GM12878 (cell line): ENCODE results near the gene TIMM50. TPM values are rescaled to one million over a fixed set of nuclear protein-coding genes. Genes with fewer than 3 reads are reported as not detected.

Experiments
- ATAC-seq: fragments of 200-7000 bp; cut with Tn5 transposase; 3 replicates; pipeline ENCODE4 v1.9.1; 2020; ENCODE audit warnings: mild to moderate bottlenecking, moderate library complexity
- BruUV-seq: library from RNA; stranded (reverse); fragments of 400-500 nt; replicated peaks from 2 replicates; lab custom pipeline; 2021; lab: Mats Ljungman, UMichigan
- CTCF ChIA-PET: fragments of 300-600 bp; sonication (Branson Sonifier 250); formaldehyde crosslinking; extraction: SDS; loops from one replicate; lab custom pipeline; 2021; ENCODE audit warnings: inconsistent platforms; lab: Yijun Ruan, JAX
- POLR2A ChIA-PET: fragments of 350-600 bp; formaldehyde crosslinking; extraction: SDS; loops from one replicate; lab custom pipeline; 2021; ENCODE audit warnings: inconsistent platforms; lab: Charles Lee
- RAD21 ChIA-PET: fragments of 300-600 bp; sonication (Branson Sonifier 250); formaldehyde crosslinking; loops from one replicate; lab custom pipeline; 2023; ENCODE audit warnings: antibody characterized with exemption; ENCODE audit not compliant: unreplicated experiment; lab: Charles Lee
- SMC1A ChIA-PET: fragments of 300-600 bp; sonication (Branson Sonifier 250); formaldehyde crosslinking; loops from one replicate; lab custom pipeline; 2023; ENCODE audit not compliant: unreplicated experiment, uncharacterized antibody; lab: Charles Lee
- DNase-seq: peaks from one replicate; pipeline ENCODE4 v3.0.0-alpha.2; 2011; ENCODE audit warnings: low read depth, low spot score
- FAIRE-seq: peaks from 3 replicates; lab custom pipeline; 2011; peaks lifted over from hg19 to GRCh38; lab: Jason Lieb, UNC
- H2AFZ ChIP-seq: 2 replicates; pipeline ENCODE4 v1.6.0; 2011; ENCODE audit warnings: low read depth, low read length, control low read depth; ENCODE audit not compliant: control insufficient read depth
- H3K27ac ChIP-seq: 2 replicates; pipeline ENCODE4 v1.5.1; 2011; ENCODE audit warnings: control low read depth; ENCODE audit not compliant: control insufficient read depth, insufficient read depth
- H3K27me3 ChIP-seq, 2 experiments: replicated peaks in 1 of 2; 2 replicates each; pipeline versions ENCODE4 v1.6.0 to v1.6.1; 2011; ENCODE audit warnings: low read length in 1 of 2; ENCODE audit not compliant: control insufficient read depth in 2 of 2, insufficient read depth in 2 of 2
- H3K36me3 ChIP-seq, 2 experiments: 2 replicates each; pipeline ENCODE4 v1.5.1; 2011; ENCODE audit warnings: low read length in 1 of 2; ENCODE audit not compliant: control insufficient read depth in 2 of 2, insufficient read depth in 2 of 2
- H3K4me1 ChIP-seq: 2 replicates; pipeline ENCODE4 v1.6.1; 2011; ENCODE audit warnings: mild to moderate bottlenecking, low read length, moderate library complexity, mixed read lengths; ENCODE audit not compliant: control insufficient read depth, insufficient read depth
- H3K4me2 ChIP-seq: 2 replicates; pipeline ENCODE4 v1.6.0; 2011; ENCODE audit warnings: control low read depth; ENCODE audit not compliant: control insufficient read depth, insufficient read depth
- H3K4me3 ChIP-seq: fragments of 200-600 bp; sonication (generic); 2 replicates; pipeline ENCODE4 v1.5.1; 2016
- H3K79me2 ChIP-seq: 2 replicates; pipeline ENCODE4 v1.6.0; 2011; ENCODE audit warnings: low read length; ENCODE audit not compliant: control insufficient read depth, insufficient read depth
- H3K9ac ChIP-seq: 2 replicates; pipeline ENCODE4 v1.8.0; 2011; ENCODE audit warnings: low read length, control low read depth, mixed read lengths; ENCODE audit not compliant: control insufficient read depth, insufficient read depth
- H3K9me3 ChIP-seq: replicated peaks from 3 replicates; pipeline ENCODE4 v1.5.1; 2011; ENCODE audit warnings: mild to moderate bottlenecking, low read length; ENCODE audit not compliant: control insufficient read depth, insufficient read depth
- H4K20me1 ChIP-seq: 2 replicates; pipeline ENCODE4 v1.6.0; 2011; ENCODE audit not compliant: control insufficient read depth, insufficient read depth
- ATF3 ChIP-seq: IDR thresholded peaks from 2 replicates; pipeline ENCODE4 v1.6.1; 2011; ENCODE audit warnings: low read depth, mild to moderate bottlenecking, low read length, moderate library complexity, borderline replicate concordance; ENCODE audit errors: extremely low read depth
- ATF7 ChIP-seq: fragments of 450-650 bp; IDR thresholded peaks from 2 replicates; pipeline ENCODE4 v1.6.1; 2016; ENCODE audit warnings: low read depth, mild to moderate bottlenecking
- GATAD2B ChIP-seq: fragments of 450-650 bp; conservative IDR thresholded peaks from 2 replicates; pipeline ENCODE4 v1.6.1; 2017; ENCODE audit warnings: low read depth, mild to moderate bottlenecking, moderate library complexity
- KDM1A ChIP-seq: fragments of 200-600 bp; sonication (generic); IDR thresholded peaks from 2 replicates; pipeline ENCODE4 v1.6.1; 2016; ENCODE audit warnings: borderline replicate concordance
- MTA3 ChIP-seq: IDR thresholded peaks from 2 replicates; pipeline ENCODE4 v1.6.1; 2012; ENCODE audit warnings: low read length, inconsistent platforms, borderline replicate concordance
- POLR2A ChIP-seq: IDR thresholded peaks from 2 replicates; pipeline ENCODE4 v1.6.1; 2011; ENCODE audit warnings: low read depth, mild to moderate bottlenecking, low read length
- POLR2AphosphoS2 ChIP-seq: IDR thresholded peaks from 2 replicates; pipeline ENCODE4 v1.6.1; 2011; ENCODE audit warnings: low read depth, mild to moderate bottlenecking, low read length, improper control_type of control experiment, moderate library complexity
- ZBTB33 ChIP-seq: fragments of 450-650 bp; IDR thresholded peaks from 2 replicates; pipeline ENCODE4 v1.6.1; 2017; ENCODE audit warnings: mild to moderate bottlenecking
- ZNF622 ChIP-seq: fragments of 450-650 bp; IDR thresholded peaks from 2 replicates; pipeline ENCODE4 v1.6.1; 2017; ENCODE audit warnings: mild to moderate bottlenecking, inconsistent platforms
- WGBS: methylation state at CpG from one replicate; pipeline ENCODE4 v1.1.6; 2016; ENCODE audit warnings: low lambda C conversion rate; ENCODE audit not compliant: insufficient replicate concordance, insufficient coverage; ENCODE audit errors: missing lambda C conversion rate; 5-methylcytosine and 5-hydroxymethylcytosine counted together
- in situ Hi-C: fragments of 300-500 bp; cut with MboI; formaldehyde crosslinking; loops from 9 replicates; pipeline ENCODE4 v1.14.3; 2018; ENCODE audit warnings: mixed read lengths
- intact Hi-C: fragments of 100-400 bp; cut with micrococcal nuclease; formaldehyde crosslinking; loops from one replicate; pipeline ENCODE4 v1.14.2; 2022; ENCODE audit not compliant: unreplicated experiment
- polyA plus RNA-seq, 11 experiments: library from polyadenylated mRNA; depleted of rRNA in 4 of 11; unstranded in 6 of 11; stranded (reverse) in 5 of 11; fragments of >200 nt; fragmentation: Nextera tagmentation in 4 of 11; fragmentation: Illumina TruSeq in 1 of 11; extraction: Ambion mirVana in 4 of 11; extraction: Trizol in 1 of 11; gene quantifications; 1 replicate in 1 of 11; 2 replicates in 10 of 11; pipeline versions ENCODE4 v1.2.1 to v1.2.3, GENCODE V29; 2011 to 2016; ENCODE audit warnings: inconsistent platforms in 2 of 11, missing spikeins in 2 of 11, low read depth in 1 of 11
- total RNA-seq, 4 experiments: library from RNA; depleted of rRNA in 3 of 4; stranded (reverse); fragments of >200 nt in 3 of 4; fragmentation: Illumina TruSeq in 1 of 4; extraction: Trizol in 1 of 4; gene quantifications; 2 replicates each; pipeline versions ENCODE4 v1.2.1 to v1.2.3, GENCODE V29; 2013 to 2021

The TIMM50 gene
- total and polyA plus RNA-seq, 10 of the 15 experiments (the other 5 are each of a cell fraction or from before 2014, with no cell fraction given), result 15.6 to 146 (median 101) TPM

GRCh38 chr19:39472746-39473442 is 7.7 kb upstream of the TIMM50 start (continued):
- TF ChIP-seq ATF7, result no peak
- no peak for TF ChIP-seq KDM1A
- TF ChIP-seq MTA3, result no peak
- TF ChIP-seq ATF3, result no peak
- no peak for TF ChIP-seq ZBTB33
- no peak for TF ChIP-seq POLR2A
- TF ChIP-seq GATAD2B, result no peak

GRCh38 chr19:39473443-39473960 is 7.1 kb upstream of the TIMM50 start:
- POLR2A ChIA-PET, result no interaction called here
- H3K27ac ChIP-seq, result no peak overlapping the region
- intact Hi-C loops (no loop called here), in situ Hi-C loops (no loop called here)
- H3K36me3 ChIP-seq, result peaks cover 41 to 65% of the 10 kb centered on the region in 2 experiments
- RAD21 ChIA-PET, result interaction anchor here (1.2 to 1.9 kb wide), 3 partner anchors 30 to 61 kb away, joined by 4 to 6 read pairs (median 5); partner anchors contain the start of gene EID2B
- H4K20me1 ChIP-seq, result no peaks in the 10 kb centered on the region
- ATAC-seq (no peak), FAIRE-seq (no peak), DNase-seq (no peak)
- 0 out of 2 replicates have a peak, but pooled peaks have one; percentile 26 for TF ChIP-seq POLR2A
- 0 out of 2 replicates have a peak, but pooled peaks have one; percentile 19 for TF ChIP-seq POLR2AphosphoS2
- TF ChIP-seq ZNF622, result no peak
- H3K4me1 ChIP-seq, result no peaks in the 10 kb centered on the region
- SMC1A ChIA-PET, result interaction anchor here (1.1 to 1.7 kb wide), 4 partner anchors 33 to 59 kb away, joined by 3 to 7 read pairs (median 4); partner anchors contain the start of genes EID2B and RPS16
- H3K79me2 ChIP-seq, result no peaks in the 10 kb centered on the region
- CTCF ChIA-PET, result interaction anchor here (0.8 to 3.9 kb wide), 17 partner anchors 16 to 66 kb away, joined by 3 to 41 read pairs (median 4); partner anchors contain the start of genes DLL3, EID2B, RPS16 and SUPT5H
- H3K4me2 ChIP-seq, result no peak overlapping the region
- H3K9ac ChIP-seq, result no peak overlapping the region
- no TSS peak for BruUV-seq
- no peaks in the 10 kb centered on the region for H3K27me3 ChIP-seq
- no peak overlapping the region for H3K4me3 ChIP-seq
- no peak overlapping the region for H2AFZ ChIP-seq
- H3K9me3 ChIP-seq, result no peaks in the 10 kb centered on the region
- WGBS, result 90% methylated on average over 11 of the region's 11 CpGs
